RWPE1 (cell line): ENCODE results near the gene TPRX1.

ENCODE experiments used
- CTCF ChIA-PET: fragments of 350-600 bp; sonication (Branson Sonifier 250); formaldehyde crosslinking; extraction: SDS; loops from one replicate; lab custom pipeline; 2021; lab: Yijun Ruan, JAX
- POLR2A ChIA-PET: fragments of 400-600 bp; formaldehyde crosslinking; extraction: SDS; loops from one replicate; lab custom pipeline; 2020; ENCODE audit warnings: antibody characterized with exemption; ENCODE audit not compliant: low non-redundant PET; lab: Yijun Ruan, JAX
- DNase-seq: peaks from one replicate; pipeline ENCODE4 v3.0.0; 2012; ENCODE audit warnings: low spot score
- H3K27ac ChIP-seq: fragments of 450-650 bp; 2 replicates; pipeline ENCODE4 v1.5.1; 2017
- TF ChIP-seq, protein P1 (sequence below): fragments of 450-650 bp; conservative IDR thresholded peaks from 2 replicates; pipeline ENCODE4 v1.5.1; 2017; ENCODE audit warnings: low read depth, mild to moderate bottlenecking

Gene TPRX1

GRCh38 chr19:47839411-47839810 is 35.1 kb upstream of the TPRX1 start:
- no peak overlapping the region for H3K27ac ChIP-seq
- CTCF ChIA-PET = interaction anchor here (0.6 kb wide), 1 partner anchor 42 kb away, joined by 7 read pairs; no protein-coding TSS in a partner anchor
- POLR2A ChIA-PET = no interaction called here

GRCh38 chr19:47836038-47836437 is 31.7 kb upstream of the TPRX1 start:
- DNase-seq = no peak
- ChIA-PET CTCF (interaction anchor here (0.6 kb wide), 1 partner anchor 56 kb away, joined by 3 read pairs; no protein-coding TSS in a partner anchor), POLR2A (no interaction called here)
- TF ChIP-seq, protein P1, sequence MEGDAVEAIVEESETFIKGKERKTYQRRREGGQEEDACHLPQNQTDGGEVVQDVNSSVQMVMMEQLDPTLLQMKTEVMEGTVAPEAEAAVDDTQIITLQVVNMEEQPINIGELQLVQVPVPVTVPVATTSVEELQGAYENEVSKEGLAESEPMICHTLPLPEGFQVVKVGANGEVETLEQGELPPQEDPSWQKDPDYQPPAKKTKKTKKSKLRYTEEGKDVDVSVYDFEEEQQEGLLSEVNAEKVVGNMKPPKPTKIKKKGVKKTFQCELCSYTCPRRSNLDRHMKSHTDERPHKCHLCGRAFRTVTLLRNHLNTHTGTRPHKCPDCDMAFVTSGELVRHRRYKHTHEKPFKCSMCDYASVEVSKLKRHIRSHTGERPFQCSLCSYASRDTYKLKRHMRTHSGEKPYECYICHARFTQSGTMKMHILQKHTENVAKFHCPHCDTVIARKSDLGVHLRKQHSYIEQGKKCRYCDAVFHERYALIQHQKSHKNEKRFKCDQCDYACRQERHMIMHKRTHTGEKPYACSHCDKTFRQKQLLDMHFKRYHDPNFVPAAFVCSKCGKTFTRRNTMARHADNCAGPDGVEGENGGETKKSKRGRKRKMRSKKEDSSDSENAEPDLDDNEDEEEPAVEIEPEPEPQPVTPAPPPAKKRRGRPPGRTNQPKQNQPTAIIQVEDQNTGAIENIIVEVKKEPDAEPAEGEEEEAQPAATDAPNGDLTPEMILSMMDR = no peak
- no peak overlapping the region for H3K27ac ChIP-seq

More at GRCh38 chr19:47839411-47839810, 35.1 kb upstream of the TPRX1 start:
- TF ChIP-seq, protein P1 = no peak
- no peak for DNase-seq

- DNase-seq = no peak
- TF ChIP-seq, protein P1 = no peak
- no peak overlapping the region for H3K27ac ChIP-seq
- POLR2A ChIA-PET = no interaction called here
- CTCF ChIA-PET = interaction anchor here (0.6 to 0.7 kb wide), 2 partner anchors 17 to 296 kb away, joined by 3 to 5 read pairs; no protein-coding TSS in a partner anchor
These were observed 28.4 kb upstream of the TPRX1 start for GRCh38 chr19:47832723-47833122.

DNA sequence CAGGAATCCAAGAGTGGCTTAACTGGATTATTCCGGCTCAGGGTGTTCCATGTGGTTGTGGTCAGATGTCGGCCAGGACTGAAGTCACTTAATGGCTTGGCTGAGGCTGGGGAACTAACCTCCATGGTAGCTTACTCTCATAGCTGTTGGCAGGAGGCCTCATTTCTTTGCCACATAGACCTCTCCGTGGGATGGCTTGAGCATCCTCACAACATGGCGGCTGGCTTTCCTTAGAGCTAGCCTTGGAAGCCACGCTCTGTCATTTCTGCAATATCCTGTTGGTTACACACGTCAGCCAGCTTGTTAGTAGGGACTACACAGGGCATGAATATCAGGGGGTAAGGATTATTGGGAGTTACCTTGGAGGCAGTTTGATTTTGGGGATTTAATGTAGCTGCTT is 22.4 kb upstream of the TPRX1 start:
- no peak overlapping the region for H3K27ac ChIP-seq
- DNase-seq = no peak
- ChIA-PET POLR2A (no interaction called here), CTCF (interaction anchor here (0.6 to 1.3 kb wide), 2 partner anchors 12 to 410 kb away, joined by 3 to 8 read pairs; no protein-coding TSS in a partner anchor)
- TF ChIP-seq, protein P1 = no peak

- no peak for DNase-seq
- TF ChIP-seq, protein P1 = no peak
- CTCF ChIA-PET = no interaction called here
- H3K27ac ChIP-seq = no peak overlapping the region
- POLR2A ChIA-PET = no interaction called here
These were observed 20.0 kb upstream of the TPRX1 start for GRCh38 chr19:47824396-47824795.

GRCh38 chr19:47821460-47822020 is 17.2 kb upstream of the TPRX1 start, which contains the start of gene CRX:
Gene CRX, plus strand, starts transcription at chr19:47821937. Its CDS starts 12,507 bp downstream, at chr19:47834444.
- ChIA-PET POLR2A (no interaction called here), CTCF (no interaction called here)
- TF ChIP-seq, protein P1 = no peak
- no peak within 1 kb of the TSS for H3K27ac ChIP-seq
- no peak for DNase-seq
